ENCODE data around the gene CEND1. TPM values are rescaled to one million over a fixed set of nuclear protein-coding genes. Genes with fewer than 3 reads are reported as not detected.

CEND1 gene
- total and polyA plus RNA-seq, 7 experiments from 2014 or later = 2.3 TPM; not detected in 6

- Mint-ChIP-seq H3K36me3 (peaks cover 0 to 3% (median 0%) of the 10 kb centered on the region in 5 donors), H3K27me3 (peaks cover 14 to 53% (median 21%) of the 10 kb centered on the region in 5 donors), H3K27ac (no peak overlapping the region), H3K9me3 (peaks cover 0 to 1% (median 0%) of the 10 kb centered on the region in 11 donors), H3K4me3 (peak overlapping the region in 9 of 10 donors; percentile 15 to 83 (median 54)), H3K4me1 (peaks cover 5 to 33% (median 31%) of the 10 kb centered on the region in 7 donors)
- H3K4me3 ChIP-seq (ENCODE audit: low read length) = no peak overlapping the region
- peaks cover 10 to 41% of the 10 kb centered on the region in 2 donors for H3K4me1 ChIP-seq (ENCODE audit: control insufficient read depth in 2 of 2, insufficient read depth in 2 of 2, low read length in 2 of 2)
- CTCF ChIA-PET = interaction anchor here (1.1 kb wide), 1 partner anchor 13 kb away, joined by 3 read pairs; the partner anchor contains the start of gene PNPLA2
- ATAC-seq (no peak), DNase-seq (no peak)
- peaks cover 0 to 11% of the 10 kb centered on the region in 2 donors for H3K27me3 ChIP-seq (ENCODE audit: control insufficient read depth in 2 of 2, insufficient read depth in 2 of 2, low read length in 2 of 2)
- POLR2A ChIA-PET = interaction anchor here (0.8 to 7.8 kb wide), 3 partner anchors 11 to 27 kb away, joined by 3 to 79 read pairs (median 32); partner anchors contain the start of genes PIDD1, PNPLA2, POLR2L and TSPAN4
- no peaks in the 10 kb centered on the region for H3K9me3 ChIP-seq (ENCODE audit: control insufficient read depth in 2 of 3, low read length in 3 of 3)
- intact Hi-C loops (cut with micrococcal nuclease) = loop anchor here in 1 of 2 donors (1.0 kb wide), 1 partner anchor 10 kb away; the partner anchor contains the start of genes POLR2L and TSPAN4
- no peak overlapping the region for H3K27ac ChIP-seq (ENCODE audit: low read depth, low read length)
- H3K36me3 ChIP-seq (ENCODE audit: control insufficient read depth in 2 of 3, insufficient read depth in 3 of 3, low read length in 3 of 3) = peaks cover 0 to 3% (median 0%) of the 10 kb centered on the region in 3 experiments
Measured at GRCh38 chr11:831961-832528, 42.2 kb upstream of the CEND1 start.

DNA sequence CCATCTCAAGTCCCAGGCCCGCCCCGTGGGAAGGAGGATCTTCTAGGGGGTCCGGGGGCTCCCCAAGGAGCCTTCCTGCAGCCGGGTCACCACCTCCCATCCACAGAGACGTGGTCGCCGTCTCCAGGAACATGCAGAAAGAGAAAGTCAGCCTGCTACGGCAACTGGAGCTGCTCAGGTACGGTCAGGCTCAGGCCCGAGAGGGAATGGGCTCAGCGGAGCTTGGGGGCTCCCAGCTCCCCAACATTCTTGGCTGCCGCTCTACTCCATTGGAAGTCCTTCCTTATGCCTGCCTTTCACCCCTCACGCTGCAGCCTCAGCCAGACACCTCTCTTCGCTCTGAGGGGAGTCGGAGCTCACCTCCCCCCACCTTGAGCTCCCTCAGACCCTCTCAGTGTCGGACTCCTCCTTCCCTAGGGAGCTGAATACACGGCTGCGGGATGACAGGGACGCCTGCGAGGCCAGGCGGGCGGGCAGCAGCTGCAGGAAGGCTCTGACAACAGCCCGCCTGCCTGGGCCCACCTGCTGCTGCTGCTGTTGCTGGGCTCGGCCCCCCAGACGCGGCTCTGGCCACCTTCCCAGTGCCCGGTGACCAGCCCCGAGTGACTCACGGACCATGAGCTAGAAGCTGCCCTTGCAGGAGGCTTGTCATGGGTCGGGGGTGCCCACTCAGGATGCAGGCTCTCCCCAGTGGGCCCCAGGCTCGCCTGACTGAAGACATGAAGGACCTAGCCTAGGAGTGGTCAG is 41.4 kb upstream of the CEND1 start:
- POLR2A ChIA-PET = interaction anchor here (0.5 to 7.8 kb wide), 6 partner anchors 11 to 270 kb away, joined by 3 to 79 read pairs (median 7); partner anchors contain the start of genes PIDD1, PNPLA2, POLR2L and RPLP2
- H3K36me3 ChIP-seq (ENCODE audit: control insufficient read depth in 2 of 3, insufficient read depth in 3 of 3, low read length in 3 of 3) = no peaks in the 10 kb centered on the region
- H3K4me3 ChIP-seq (ENCODE audit: low read length) = no peak overlapping the region
- intact Hi-C loops (cut with micrococcal nuclease) = no loop called here
- Mint-ChIP-seq H3K36me3 (peaks cover 0 to 3% (median 0%) of the 10 kb centered on the region in 5 donors), H3K27me3 (peaks cover 14 to 53% (median 24%) of the 10 kb centered on the region in 5 donors), H3K4me3 (peak overlapping the region; percentile 29 to 83 (median 60)), H3K4me1 (peaks cover 5 to 37% (median 32%) of the 10 kb centered on the region in 7 donors), H3K27ac (peak overlapping the region in 1 of 9 donors; percentile 9), H3K9me3 (peaks cover 0 to 1% (median 0%) of the 10 kb centered on the region in 11 donors)
- CTCF ChIA-PET = interaction anchor here (1.1 kb wide), 1 partner anchor 13 kb away, joined by 3 read pairs; the partner anchor contains the start of gene PNPLA2
- peaks cover 0 to 11% of the 10 kb centered on the region in 2 donors for H3K27me3 ChIP-seq (ENCODE audit: control insufficient read depth in 2 of 2, insufficient read depth in 2 of 2, low read length in 2 of 2)
- no peak for ATAC-seq
- DNase-seq = no peak
- H3K9me3 ChIP-seq (ENCODE audit: control insufficient read depth in 2 of 3, low read length in 3 of 3) = no peaks in the 10 kb centered on the region
- H3K27ac ChIP-seq (ENCODE audit: low read depth, low read length) = no peak overlapping the region
- peaks cover 15 to 43% of the 10 kb centered on the region in 2 donors for H3K4me1 ChIP-seq (ENCODE audit: control insufficient read depth in 2 of 2, insufficient read depth in 2 of 2, low read length in 2 of 2)

DNA sequence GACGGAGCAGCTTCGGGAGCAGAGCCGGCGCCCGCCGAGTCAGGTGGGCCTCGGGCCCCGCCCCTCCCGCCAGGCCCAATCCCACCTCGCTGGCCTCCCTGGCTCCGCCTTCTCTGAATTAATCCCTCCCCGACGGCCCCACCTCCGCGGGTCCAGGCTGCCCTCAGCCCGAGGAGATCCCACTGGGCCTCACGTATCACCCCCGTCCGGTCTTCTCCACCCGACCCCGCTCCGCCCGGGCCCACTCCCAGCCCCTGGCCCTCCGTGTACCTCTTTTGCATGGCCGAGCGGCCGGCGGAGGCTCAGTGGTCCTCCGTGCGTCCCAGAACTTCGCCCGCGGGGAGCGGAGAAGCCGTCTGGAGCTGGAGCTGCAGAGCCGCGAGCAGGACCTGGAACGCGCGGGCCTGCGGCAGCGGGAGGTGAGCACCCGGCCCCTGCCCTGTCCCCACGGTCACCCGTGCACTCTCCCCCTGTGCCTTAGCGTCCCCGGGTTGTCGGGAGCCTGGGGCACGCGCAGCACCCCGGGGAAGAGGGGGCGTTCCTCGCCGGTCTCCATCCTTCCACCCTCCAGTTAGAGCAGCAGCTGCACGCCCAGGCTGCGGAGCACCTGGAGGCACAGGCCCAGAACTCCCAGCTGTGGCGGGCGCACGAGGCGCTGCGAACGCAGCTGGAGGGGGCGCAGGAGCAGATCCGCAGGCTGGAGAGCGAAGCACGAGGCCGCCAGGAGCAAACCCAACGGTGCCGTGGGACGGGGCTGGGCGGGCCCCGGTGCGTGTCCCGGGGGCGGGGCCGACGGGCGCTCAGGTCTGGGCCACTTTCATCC is 40.6 kb upstream of the CEND1 start:
- H3K36me3 Mint-ChIP-seq = peaks cover 0 to 3% (median 0%) of the 10 kb centered on the region in 5 donors
- ATAC-seq = peak; percentile 46
- peaks cover 0 to 1% (median 0%) of the 10 kb centered on the region in 11 donors for H3K9me3 Mint-ChIP-seq
- POLR2A ChIA-PET = interaction anchor here (0.5 to 7.8 kb wide), 5 partner anchors 12 to 269 kb away, joined by 3 to 79 read pairs (median 9); partner anchors contain the start of genes PNPLA2, POLR2L, RPLP2 and TSPAN4
- intact Hi-C loops (cut with micrococcal nuclease) = loop anchor here in 1 of 2 donors (1.0 kb wide), 1 partner anchor 10 kb away; no protein-coding TSS in a partner anchor
- no peaks in the 10 kb centered on the region for H3K9me3 ChIP-seq (ENCODE audit: control insufficient read depth in 2 of 3, low read length in 3 of 3)
- peak overlapping the region; percentile 25 to 83 (median 52) for H3K4me3 Mint-ChIP-seq
- no peaks in the 10 kb centered on the region for H3K36me3 ChIP-seq (ENCODE audit: control insufficient read depth in 2 of 3, insufficient read depth in 3 of 3, low read length in 3 of 3)
- peaks cover 0 to 11% of the 10 kb centered on the region in 2 donors for H3K27me3 ChIP-seq (ENCODE audit: control insufficient read depth in 2 of 2, insufficient read depth in 2 of 2, low read length in 2 of 2)
- CTCF ChIA-PET = interaction anchor here (1.0 to 1.1 kb wide), 2 partner anchors 12 kb away, joined by 3 read pairs; partner anchors contain the start of gene PNPLA2
- H3K4me1 Mint-ChIP-seq = peaks cover 5 to 37% (median 32%) of the 10 kb centered on the region in 7 donors
- H3K4me1 ChIP-seq (ENCODE audit: control insufficient read depth in 2 of 2, insufficient read depth in 2 of 2, low read length in 2 of 2) = peaks cover 16 to 47% of the 10 kb centered on the region in 2 donors
- peak in 1 of 9 donors; percentile 65 for DNase-seq
- H3K27me3 Mint-ChIP-seq = peaks cover 14 to 53% (median 24%) of the 10 kb centered on the region in 5 donors
- H3K4me3 ChIP-seq (ENCODE audit: low read length) = peak overlapping the region; percentile 35
- H3K27ac ChIP-seq (ENCODE audit: low read depth, low read length) = no peak overlapping the region
- H3K27ac Mint-ChIP-seq = no peak overlapping the region

DNA sequence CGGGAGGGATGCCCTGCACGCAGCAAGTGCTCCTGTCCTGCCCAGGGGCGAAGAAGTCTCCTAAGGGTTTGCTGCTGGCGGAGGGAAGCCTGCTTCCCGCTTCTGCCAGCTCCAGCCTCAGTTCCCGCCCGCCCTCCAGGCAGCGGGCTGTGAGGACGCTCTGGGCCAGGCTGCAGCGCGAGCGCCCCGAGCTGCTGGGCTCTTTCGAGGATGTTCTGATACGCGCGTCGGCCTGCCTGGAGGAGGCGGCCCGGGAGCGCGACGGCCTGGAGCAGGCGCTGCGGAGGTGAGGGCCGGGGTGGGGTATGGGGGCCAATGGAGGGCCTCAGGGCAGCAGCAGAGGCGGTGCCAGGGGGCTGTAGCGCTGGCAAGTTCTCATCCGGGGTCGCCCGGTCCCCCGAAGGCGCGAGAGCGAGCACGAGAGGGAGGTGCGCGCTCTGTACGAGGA is 40.0 kb upstream of the CEND1 start:
- Mint-ChIP-seq H3K4me1 (peaks cover 5 to 37% (median 32%) of the 10 kb centered on the region in 7 donors), H3K27me3 (peaks cover 14 to 53% (median 24%) of the 10 kb centered on the region in 5 donors), H3K27ac (no peak overlapping the region), H3K36me3 (peaks cover 0 to 6% (median 3%) of the 10 kb centered on the region in 5 donors), H3K4me3 (peak overlapping the region in 9 of 10 donors; percentile 23 to 83 (median 54)), H3K9me3 (peaks cover 0 to 3% (median 0%) of the 10 kb centered on the region in 11 donors)
- Histone ChIP-seq H3K4me1 (ENCODE audit: control insufficient read depth in 2 of 2, insufficient read depth in 2 of 2, low read length in 2 of 2) (peaks cover 16 to 47% of the 10 kb centered on the region in 2 donors), H3K27ac (ENCODE audit: low read depth, low read length) (no peak overlapping the region), H3K4me3 (ENCODE audit: low read length) (peak overlapping the region; percentile 35), H3K27me3 (ENCODE audit: control insufficient read depth in 2 of 2, insufficient read depth in 2 of 2, low read length in 2 of 2) (peaks cover 0 to 11% of the 10 kb centered on the region in 2 donors), H3K9me3 (ENCODE audit: control insufficient read depth in 2 of 3, low read length in 3 of 3) (no peaks in the 10 kb centered on the region), H3K36me3 (ENCODE audit: control insufficient read depth in 2 of 3, insufficient read depth in 3 of 3, low read length in 3 of 3) (peaks cover 0 to 6% (median 0%) of the 10 kb centered on the region in 3 experiments)
- DNase-seq (no peak), ATAC-seq (no peak)
- intact Hi-C loops (cut with micrococcal nuclease) = loop anchor here in 1 of 2 donors (1.0 kb wide), 1 partner anchor 10 kb away; no protein-coding TSS in a partner anchor
- CTCF ChIA-PET = interaction anchor here (1.0 kb wide), 1 partner anchor 11 kb away, joined by 3 read pairs; the partner anchor contains the start of gene PNPLA2
- POLR2A ChIA-PET = interaction anchor here (2.0 to 7.8 kb wide), 4 partner anchors 11 to 21 kb away, joined by 7 to 79 read pairs (median 20); partner anchors contain the start of genes PNPLA2, POLR2L, RPLP2 and TSPAN4

DNA sequence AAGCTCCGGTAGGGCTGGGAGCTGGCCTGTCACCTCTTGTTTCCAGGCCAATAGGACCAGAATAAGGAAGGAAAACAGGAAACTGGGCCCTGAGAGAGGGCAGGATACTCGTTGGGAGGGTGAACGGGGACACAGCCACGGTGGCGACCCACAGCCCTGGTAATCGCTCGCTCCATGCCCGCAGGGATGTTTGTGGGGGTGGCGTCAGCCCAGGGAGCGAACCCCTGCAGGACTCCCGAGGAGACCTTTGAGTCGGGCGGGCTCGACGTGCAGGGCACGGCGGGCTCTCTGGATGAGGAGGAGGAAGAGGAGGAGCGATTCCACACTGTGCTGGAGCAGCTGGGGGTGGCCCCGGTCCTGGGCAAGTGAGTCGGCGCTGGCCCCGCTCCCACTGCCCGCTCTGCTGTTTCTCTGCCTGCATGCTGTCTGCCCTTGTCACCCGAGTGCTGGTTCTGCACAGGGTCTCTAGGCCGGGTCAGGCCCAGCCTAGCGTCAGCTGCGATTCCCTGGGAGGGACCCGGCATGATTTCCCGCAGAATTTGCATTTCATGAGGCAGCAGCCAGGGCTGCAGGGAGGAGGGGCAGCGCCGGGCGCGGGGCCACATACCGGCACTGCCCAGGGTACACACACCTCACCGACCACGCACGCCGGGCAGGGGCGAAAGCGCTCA is 39.4 kb upstream of the CEND1 start:
- H3K4me1 Mint-ChIP-seq = peaks cover 5 to 36% (median 32%) of the 10 kb centered on the region in 7 donors
- DNase-seq = no peak

More for the DNA sequence above, 39.4 kb upstream of the CEND1 start:
- Histone ChIP-seq H3K9me3 (ENCODE audit: control insufficient read depth in 2 of 3, low read length in 3 of 3) (no peaks in the 10 kb centered on the region), H3K27ac (ENCODE audit: low read depth, low read length) (no peak overlapping the region), H3K4me3 (ENCODE audit: low read length) (no peak overlapping the region), H3K27me3 (ENCODE audit: control insufficient read depth in 2 of 2, insufficient read depth in 2 of 2, low read length in 2 of 2) (peaks cover 0 to 11% of the 10 kb centered on the region in 2 donors), H3K36me3 (ENCODE audit: control insufficient read depth in 2 of 3, insufficient read depth in 3 of 3, low read length in 3 of 3) (peaks cover 0 to 11% (median 0%) of the 10 kb centered on the region in 3 experiments), H3K4me1 (ENCODE audit: control insufficient read depth in 2 of 2, insufficient read depth in 2 of 2, low read length in 2 of 2) (peaks cover 16 to 47% of the 10 kb centered on the region in 2 donors)
- CTCF ChIA-PET = interaction anchor here (0.9 to 1.0 kb wide), 2 partner anchors 11 to 19 kb away, joined by 3 to 4 read pairs; partner anchors contain the start of gene PNPLA2
- ATAC-seq = no peak
- POLR2A ChIA-PET = interaction anchor here (2.0 to 7.8 kb wide), 4 partner anchors 11 to 20 kb away, joined by 7 to 79 read pairs (median 20); partner anchors contain the start of genes PNPLA2, POLR2L, RPLP2 and TSPAN4
- Mint-ChIP-seq H3K36me3 (peaks cover 0 to 9% (median 3%) of the 10 kb centered on the region in 5 donors), H3K9me3 (peaks cover 0 to 3% (median 0%) of the 10 kb centered on the region in 11 donors), H3K4me3 (peak overlapping the region in 9 of 10 donors; percentile 48 to 83 (median 60)), H3K27me3 (peaks cover 14 to 52% (median 24%) of the 10 kb centered on the region in 5 donors), H3K27ac (no peak overlapping the region)
- intact Hi-C loops (cut with micrococcal nuclease) = no loop called here
